MCF 10A (cell line): ENCODE data around the gene IMP4. TPM values are rescaled to one million over a fixed set of nuclear protein-coding genes. Genes with fewer than 3 reads are reported as not detected.

Source experiments
- BruUV-seq: library from RNA; stranded (reverse); fragments of 400-500 nt; replicated peaks from 2 replicates; lab custom pipeline; 2021; lab: Mats Ljungman, UMichigan
- CTCF ChIA-PET: fragments of 300-600 bp; sonication (Branson Sonifier 250); formaldehyde crosslinking; extraction: SDS; loops from one replicate; lab custom pipeline; 2021; ENCODE audit warnings: antibody characterized with exemption, inconsistent platforms; lab: Yijun Ruan, JAX
- POLR2A ChIA-PET: fragments of 300-600, 350-650 bp; sonication (Branson Sonifier 250); formaldehyde crosslinking; extraction: SDS; loops from one replicate; lab custom pipeline; 2020; ENCODE audit warnings: antibody characterized with exemption, inconsistent platforms; lab: Yijun Ruan, JAX
- DNase-seq: peaks from one replicate; pipeline ENCODE4 v3.0.0-alpha.2; 2018; ENCODE audit not compliant: unreplicated experiment
- H3K27ac Mint-ChIP-seq: one replicate; pipeline ENCODE4 v1.8.0; 2022; ENCODE audit warnings: mild to moderate bottlenecking, low read depth, mixed read lengths; ENCODE audit not compliant: unreplicated experiment
- H3K27me3 Mint-ChIP-seq: one replicate; pipeline ENCODE4 v1.8.0; 2022; ENCODE audit warnings: mixed read lengths; ENCODE audit not compliant: insufficient read depth, unreplicated experiment
- H3K36me3 Mint-ChIP-seq: one replicate; pipeline ENCODE4 v1.8.0; 2022; ENCODE audit warnings: mild to moderate bottlenecking, moderate library complexity, mixed read lengths; ENCODE audit not compliant: insufficient read depth, unreplicated experiment
- H3K4me1 Mint-ChIP-seq: one replicate; pipeline ENCODE4 v1.8.0; 2022; ENCODE audit warnings: mixed read lengths; ENCODE audit not compliant: insufficient read depth, unreplicated experiment
- H3K4me3 Mint-ChIP-seq: one replicate; pipeline ENCODE4 v1.8.0; 2022; ENCODE audit warnings: mild to moderate bottlenecking, moderate library complexity, mixed read lengths; ENCODE audit not compliant: unreplicated experiment
- H3K9me3 Mint-ChIP-seq: one replicate; pipeline ENCODE4 v1.8.0; 2022; ENCODE audit warnings: mixed read lengths; ENCODE audit not compliant: unreplicated experiment
- CTCF ChIP-seq: fragments of 200-600 bp; IDR thresholded peaks from one replicate; pipeline ENCODE4 v1.8.0; 2022; ENCODE audit warnings: antibody characterized with exemption, mild to moderate bottlenecking; ENCODE audit not compliant: unreplicated experiment
- intact Hi-C: fragments of 100-400 bp; cut with micrococcal nuclease; formaldehyde crosslinking; loops from 2 replicates; pipeline ENCODE4 v1.14.1; 2022
- total RNA-seq: library from RNA; stranded (reverse); gene quantifications from 2 replicates; pipeline ENCODE4 v1.2.3, GENCODE V29; 2022

IMP4 gene
- total RNA-seq, 1 experiment from 2014 or later = 144 TPM

- H3K4me1 Mint-ChIP-seq = no peaks in the 10 kb centered on the region
- TF ChIP-seq CTCF = no peak
- intact Hi-C loops = no loop called here
- no peaks in the 10 kb centered on the region for H3K27me3 Mint-ChIP-seq
- H3K27ac Mint-ChIP-seq = no peak overlapping the region
- DNase-seq = no peak
- H3K4me3 Mint-ChIP-seq = no peak overlapping the region
- POLR2A ChIA-PET = no interaction called here
- no peaks in the 10 kb centered on the region for H3K9me3 Mint-ChIP-seq
- CTCF ChIA-PET = interaction anchor here (0.8 to 1.0 kb wide), 2 partner anchors 9 to 10 kb away, joined by 4 read pairs; no protein-coding TSS in a partner anchor
- no TSS peak for BruUV-seq
- H3K36me3 Mint-ChIP-seq = no peaks in the 10 kb centered on the region
Observed at GRCh38 chr2:130381619-130382018, 38.9 kb downstream of the IMP4 start.

DNA sequence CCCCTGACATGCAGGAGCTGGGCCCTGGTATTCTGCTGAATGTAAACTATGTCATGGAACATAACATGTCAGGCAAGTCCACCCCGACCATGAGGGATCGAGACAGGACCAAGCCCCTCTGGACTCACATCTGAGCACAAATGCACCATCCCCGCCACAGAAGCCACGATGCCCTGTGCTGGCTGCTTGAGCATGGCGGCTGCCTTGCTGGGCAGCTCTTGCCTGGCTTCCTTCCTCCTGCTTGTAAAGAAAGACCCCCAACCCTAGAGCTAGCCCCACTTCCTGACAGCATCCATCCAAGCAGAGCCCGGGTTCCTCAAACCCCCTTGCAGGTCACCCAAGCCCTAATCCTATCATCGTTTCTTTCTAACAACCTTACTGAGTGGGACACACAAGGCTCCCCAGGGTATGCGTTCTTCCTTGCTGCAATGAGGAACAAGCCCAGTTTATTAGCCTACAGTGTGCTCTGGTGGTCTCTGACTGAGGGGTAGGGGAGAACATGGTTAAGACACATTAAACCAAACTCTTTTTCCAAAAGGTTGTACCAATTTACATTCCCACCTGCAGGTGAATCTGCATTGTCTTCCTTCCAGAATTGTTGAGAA lies 39.7 kb downstream of the IMP4 start:
- ChIA-PET POLR2A (no interaction called here), CTCF (interaction anchor here (1.0 kb wide), 1 partner anchor 11 kb away, joined by 4 read pairs; no protein-coding TSS in a partner anchor)
- intact Hi-C loops = no loop called here
- DNase-seq = no peak
- no peaks in the 10 kb centered on the region for H3K4me1 Mint-ChIP-seq
- no peak overlapping the region for H3K4me3 Mint-ChIP-seq
- H3K27ac Mint-ChIP-seq = no peak overlapping the region
- BruUV-seq = no TSS peak
- no peaks in the 10 kb centered on the region for H3K27me3 Mint-ChIP-seq
- no peaks in the 10 kb centered on the region for H3K36me3 Mint-ChIP-seq
- H3K9me3 Mint-ChIP-seq = no peaks in the 10 kb centered on the region
- no peak for TF ChIP-seq CTCF

DNA sequence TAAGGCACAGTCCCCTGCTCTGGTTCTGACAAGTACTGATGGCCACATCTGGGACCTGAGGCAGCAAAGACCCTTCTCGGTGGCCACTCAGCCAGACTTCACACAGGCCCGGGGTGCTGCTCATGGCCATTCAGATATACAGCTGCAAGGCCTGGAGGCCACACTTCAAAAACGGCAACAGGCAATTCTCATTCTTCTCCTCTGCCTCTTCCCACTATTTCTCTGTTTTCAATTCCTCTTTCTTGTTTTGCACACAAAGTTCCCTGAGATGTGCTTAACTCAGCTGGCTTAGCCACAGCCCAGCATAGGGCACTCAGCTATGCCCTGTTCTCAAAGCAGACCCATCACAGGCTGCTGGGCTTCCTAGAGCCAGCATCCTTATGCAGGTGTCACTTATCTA lies 43.0 kb downstream of the IMP4 start:
- Mint-ChIP-seq H3K36me3 (no peaks in the 10 kb centered on the region), H3K4me1 (peaks cover under 1% of the 10 kb centered on the region), H3K9me3 (no peaks in the 10 kb centered on the region), H3K27me3 (no peaks in the 10 kb centered on the region), H3K4me3 (no peak overlapping the region), H3K27ac (no peak overlapping the region)
- CTCF ChIA-PET = interaction anchor here (0.6 to 1.9 kb wide), 3 partner anchors 11 to 130 kb away, joined by 3 to 5 read pairs (median 3); no protein-coding TSS in a partner anchor
- intact Hi-C loops = no loop called here
- POLR2A ChIA-PET = no interaction called here
- DNase-seq = no peak
- TF ChIP-seq CTCF = no peak
- no TSS peak for BruUV-seq

- no peaks in the 10 kb centered on the region for H3K27me3 Mint-ChIP-seq
- intact Hi-C loops = no loop called here
Observed at GRCh38 chr2:130387071-130387400, 44.3 kb downstream of the IMP4 start.

More at GRCh38 chr2:130387071-130387400, 44.3 kb downstream of the IMP4 start:
- no TSS peak for BruUV-seq
- Mint-ChIP-seq H3K9me3 (no peaks in the 10 kb centered on the region), H3K27ac (no peak overlapping the region), H3K4me1 (peaks cover 9% of the 10 kb centered on the region), H3K36me3 (no peaks in the 10 kb centered on the region), H3K4me3 (no peak overlapping the region)
- DNase-seq = no peak
- ChIA-PET CTCF (no interaction called here), POLR2A (no interaction called here)
- TF ChIP-seq CTCF = no peak
